Endothelial cell of umbilical vein (primary cell): Measurements from ENCODE around the gene ADCY7. TPM values are rescaled to one million over a fixed set of nuclear protein-coding genes. Genes with fewer than 3 reads are reported as not detected.

ENCODE experiments used
- BruUV-seq: library from RNA; stranded (reverse); fragments of 400-500 nt; replicated peaks from 2 replicates; lab custom pipeline; 2021; lab: Mats Ljungman, UMichigan
- CTCF ChIA-PET: fragments of 300-600, 350-600 bp; sonication (Branson Sonifier 250); formaldehyde crosslinking; loops from one replicate; lab custom pipeline; 2021; ENCODE audit warnings: antibody characterized with exemption, inconsistent platforms; lab: Charles Lee
- POLR2A ChIA-PET: fragments of 300-600, 350-600 bp; sonication (Branson Sonifier 250); formaldehyde crosslinking; loops from one replicate; lab custom pipeline; 2021; ENCODE audit warnings: antibody characterized with exemption, inconsistent platforms; lab: Charles Lee
- DNase-seq: peaks from one replicate; pipeline ENCODE4 v3.0.0-alpha.2; 2011; ENCODE audit warnings: low read depth, low spot score
- FAIRE-seq: peaks from 2 replicates; lab custom pipeline; 2011; peaks lifted over from hg19 to GRCh38; lab: Jason Lieb, UNC
- H2AFZ ChIP-seq: 2 replicates; pipeline ENCODE4 v1.6.0; 2012; ENCODE audit warnings: low read depth, low read length, control low read depth, inconsistent platforms
- H3K27ac ChIP-seq: 2 replicates; pipeline ENCODE4 v1.5.1; 2011; ENCODE audit warnings: low read depth, mild to moderate bottlenecking, control low read depth, low read length, moderate library complexity; ENCODE audit not compliant: insufficient read depth
- H3K27me3 ChIP-seq, 2 experiments: 2 replicates each; pipeline versions ENCODE4 v1.6.0 to v1.6.1; 2011; ENCODE audit warnings: low read length in 2 of 2, mixed read lengths in 1 of 2; ENCODE audit not compliant: control insufficient read depth in 2 of 2, insufficient read depth in 2 of 2
- H3K36me3 ChIP-seq, 2 experiments: 2 replicates in 1 of 2; 3 replicates in 1 of 2; pipeline ENCODE4 v1.5.1; 2011; ENCODE audit warnings: low read length in 2 of 2, mild to moderate bottlenecking in 1 of 2, moderate library complexity in 1 of 2; ENCODE audit not compliant: control insufficient read depth in 2 of 2, insufficient read depth in 2 of 2; ENCODE audit errors: extremely low read depth in 1 of 2
- H3K4me1 ChIP-seq: 3 replicates; pipeline ENCODE4 v1.5.1; 2011; ENCODE audit warnings: mild to moderate bottlenecking, low read length; ENCODE audit not compliant: control insufficient read depth, insufficient read depth; ENCODE audit errors: extremely low read depth
- H3K4me2 ChIP-seq: 2 replicates; pipeline ENCODE4 v1.6.1; 2011; ENCODE audit warnings: low read length, control low read depth, mixed read lengths; ENCODE audit not compliant: insufficient read depth
- H3K4me3 ChIP-seq, 3 experiments: fragments of 200-600 bp in 1 of 3; sonication (generic), shearing (Covaris generic) in 1 of 3; replicated peaks in 1 of 3; 2 replicates each; pipeline ENCODE4 v1.5.1; 2011 to 2016; ENCODE audit warnings: control low read depth in 3 of 3, low read length in 3 of 3, mild to moderate bottlenecking in 2 of 3, inconsistent platforms in 1 of 3, low read depth in 1 of 3, moderate library complexity in 1 of 3; ENCODE audit not compliant: insufficient read depth in 1 of 3
- H3K79me2 ChIP-seq: 2 replicates; pipeline ENCODE4 v1.6.0; 2012; ENCODE audit warnings: low read length, inconsistent platforms; ENCODE audit not compliant: control insufficient read depth, insufficient read depth
- H3K9ac ChIP-seq: replicated peaks from 2 replicates; pipeline ENCODE3; 2011; ENCODE audit warnings: low read length, control low read depth; ENCODE audit not compliant: insufficient read depth; ENCODE audit errors: extremely low read depth
- H3K9me1 ChIP-seq: replicated peaks from 3 replicates; pipeline ENCODE4 v1.6.0; 2011; ENCODE audit warnings: mild to moderate bottlenecking, low read length; ENCODE audit not compliant: control insufficient read depth, insufficient read depth; ENCODE audit errors: extremely low read depth
- H3K9me3 ChIP-seq: replicated peaks from 2 replicates; pipeline ENCODE4 v1.5.1; 2012; ENCODE audit warnings: low read length, inconsistent platforms; ENCODE audit not compliant: control insufficient read depth, insufficient read depth
- H4K20me1 ChIP-seq: replicated peaks from 2 replicates; pipeline ENCODE3; 2011; ENCODE audit warnings: mild to moderate bottlenecking, low read length; ENCODE audit not compliant: control insufficient read depth, insufficient read depth; ENCODE audit errors: extremely low read depth
- EZH2 ChIP-seq: IDR thresholded peaks from 2 replicates; pipeline ENCODE4 v1.6.1; 2012; ENCODE audit warnings: borderline replicate concordance, low read depth, mild to moderate bottlenecking, moderate library complexity, low read length, inconsistent platforms; ENCODE audit not compliant: severe bottlenecking
- FOS ChIP-seq: IDR thresholded peaks from 2 replicates; pipeline ENCODE4 v1.6.1; 2011; ENCODE audit warnings: mild to moderate bottlenecking, low read length, moderate library complexity, borderline replicate concordance; ENCODE audit not compliant: insufficient read depth
- JUN ChIP-seq: IDR thresholded peaks from 2 replicates; pipeline ENCODE4 v1.6.1; 2011; ENCODE audit warnings: borderline replicate concordance, low read depth; ENCODE audit not compliant: insufficient read length, insufficient read depth
- MYC ChIP-seq: IDR thresholded peaks from one replicate; pipeline ENCODE4 v1.6.1; 2011; ENCODE audit warnings: mild to moderate bottlenecking, low read depth, low read length
- POLR2AphosphoS5 ChIP-seq: IDR thresholded peaks from 2 replicates; pipeline ENCODE4 v1.6.1; 2012; ENCODE audit warnings: low read depth, mild to moderate bottlenecking, control low read depth, low read length, moderate library complexity; ENCODE audit not compliant: insufficient read depth
- dilution Hi-C: fragments of 300-500 bp; cut with MboI; formaldehyde crosslinking; loops from one replicate; pipeline ENCODE4 v1.15.0; 2019; ENCODE audit warnings: low sequenced_read_pairs; ENCODE audit not compliant: extremely low pct_ligation_motif_present
- intact Hi-C: fragments of 100-400 bp; cut with micrococcal nuclease; formaldehyde crosslinking; loops from one replicate; pipeline ENCODE4 v1.10.0; 2022
- polyA plus RNA-seq, 4 experiments: library from polyadenylated mRNA; depleted of rRNA in 3 of 4; stranded (reverse) in 3 of 4; unstranded in 1 of 4; fragments of >200 nt; gene quantifications; 2 replicates each; pipeline versions ENCODE4 v1.2.1 to v1.2.3, GENCODE V29; 2011 to 2012; ENCODE audit warnings: missing spikeins in 1 of 4
- total RNA-seq: library from RNA; stranded (reverse); gene quantifications from 2 replicates; pipeline ENCODE4 v1.2.3, GENCODE V29; 2021
- TF ChIP-seq, protein P1 (sequence below): IDR thresholded peaks from 2 replicates; pipeline ENCODE4 v1.6.1; 2011; ENCODE audit not compliant: insufficient read depth, insufficient read length
- TF ChIP-seq, protein P2 (sequence below), 2 donors: IDR thresholded peaks; 1 replicate in 1 of 2; 2 replicates in 1 of 2; pipeline ENCODE4 v1.5.1; 2011; ENCODE audit warnings: low read length in 2 of 2, mild to moderate bottlenecking in 2 of 2, moderate library complexity in 2 of 2, control low read depth in 1 of 2, inconsistent platforms in 1 of 2, low read depth in 1 of 2; ENCODE audit not compliant: insufficient read depth in 1 of 2; ENCODE audit errors: extremely low read depth in 1 of 2

Gene ADCY7
- total and polyA plus RNA-seq, 2 donors (not counting 3 experiments of a cell fraction or from before 2014, with no cell fraction given), result 3.5 to 9.3 TPM

DNA sequence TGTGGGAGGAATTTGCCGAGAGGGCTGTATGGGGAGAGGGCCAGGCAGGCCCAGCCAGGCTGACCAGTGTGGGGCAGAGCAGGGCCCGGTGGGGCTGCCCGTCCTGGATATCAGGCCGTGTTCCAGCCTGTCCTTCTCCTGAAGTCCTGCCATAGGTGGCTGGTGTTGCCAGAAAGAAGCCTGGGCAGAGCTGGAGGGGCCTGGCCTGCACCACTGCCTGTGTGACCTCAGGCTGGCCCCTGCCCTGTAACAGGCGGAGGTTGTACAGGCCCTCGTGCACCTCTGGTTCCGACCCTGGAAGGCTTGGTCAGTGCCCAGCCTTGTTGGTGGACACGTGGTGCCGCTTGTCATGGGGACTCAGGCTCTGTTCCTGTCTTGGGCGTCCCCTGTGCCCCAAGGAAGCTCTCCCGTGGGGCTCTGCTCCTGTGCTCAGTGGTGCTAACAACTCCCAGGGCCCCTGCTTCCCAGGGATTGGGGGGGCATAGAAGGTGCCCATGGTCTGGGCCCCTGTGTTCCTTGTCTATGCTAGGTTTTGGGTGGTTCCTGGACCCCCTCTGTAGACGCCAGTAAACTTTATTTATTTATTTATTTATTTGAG lies 33.3 kb downstream of the ADCY7 start:
- Histone ChIP-seq H3K9ac (no peak overlapping the region), H3K79me2 (no peaks in the 10 kb centered on the region), H3K27ac (no peak overlapping the region), H4K20me1 (no peaks in the 10 kb centered on the region), H3K9me1 (no peaks in the 10 kb centered on the region), H3K27me3 (no peaks in the 10 kb centered on the region), H2AFZ (no peak overlapping the region), H3K9me3 (no peaks in the 10 kb centered on the region), H3K4me3 (no peak overlapping the region), H3K4me2 (no peak overlapping the region), H3K4me1 (no peaks in the 10 kb centered on the region), H3K36me3 (no peaks in the 10 kb centered on the region)
- ChIA-PET CTCF (no interaction called here), POLR2A (no interaction called here)
- dilution Hi-C loops, result no loop called here
- no peak for FAIRE-seq
- no TSS peak for BruUV-seq
- TF ChIP-seq JUN (no peak), EZH2 (no peak), POLR2AphosphoS5 (no peak), MYC (no peak), FOS (no peak)
- TF ChIP-seq, protein P1, sequence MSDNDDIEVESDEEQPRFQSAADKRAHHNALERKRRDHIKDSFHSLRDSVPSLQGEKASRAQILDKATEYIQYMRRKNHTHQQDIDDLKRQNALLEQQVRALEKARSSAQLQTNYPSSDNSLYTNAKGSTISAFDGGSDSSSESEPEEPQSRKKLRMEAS, result no peak
- TF ChIP-seq, protein P2, sequence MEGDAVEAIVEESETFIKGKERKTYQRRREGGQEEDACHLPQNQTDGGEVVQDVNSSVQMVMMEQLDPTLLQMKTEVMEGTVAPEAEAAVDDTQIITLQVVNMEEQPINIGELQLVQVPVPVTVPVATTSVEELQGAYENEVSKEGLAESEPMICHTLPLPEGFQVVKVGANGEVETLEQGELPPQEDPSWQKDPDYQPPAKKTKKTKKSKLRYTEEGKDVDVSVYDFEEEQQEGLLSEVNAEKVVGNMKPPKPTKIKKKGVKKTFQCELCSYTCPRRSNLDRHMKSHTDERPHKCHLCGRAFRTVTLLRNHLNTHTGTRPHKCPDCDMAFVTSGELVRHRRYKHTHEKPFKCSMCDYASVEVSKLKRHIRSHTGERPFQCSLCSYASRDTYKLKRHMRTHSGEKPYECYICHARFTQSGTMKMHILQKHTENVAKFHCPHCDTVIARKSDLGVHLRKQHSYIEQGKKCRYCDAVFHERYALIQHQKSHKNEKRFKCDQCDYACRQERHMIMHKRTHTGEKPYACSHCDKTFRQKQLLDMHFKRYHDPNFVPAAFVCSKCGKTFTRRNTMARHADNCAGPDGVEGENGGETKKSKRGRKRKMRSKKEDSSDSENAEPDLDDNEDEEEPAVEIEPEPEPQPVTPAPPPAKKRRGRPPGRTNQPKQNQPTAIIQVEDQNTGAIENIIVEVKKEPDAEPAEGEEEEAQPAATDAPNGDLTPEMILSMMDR (IDR thresholded peaks at IDR 0.05; ENCODE audit: extremely low read depth in 1 of 2, insufficient read depth in 1 of 2, low read depth in 1 of 2, low read length in 2 of 2), result no peak
- DNase-seq, result no peak
- intact Hi-C loops, result no loop called here
